Epithelial cell of proximal tubule (primary cell): ENCODE data around the gene NLRC4. TPM values are rescaled to one million over a fixed set of nuclear protein-coding genes. Genes with fewer than 3 reads are reported as not detected.

Experiments used
- DNase-seq: peaks from one replicate; pipeline ENCODE4 v3.0.0-alpha.2; 2011; ENCODE audit warnings: low read depth
- H3K4me3 ChIP-seq: 2 replicates; pipeline ENCODE4 v1.5.1; 2011; ENCODE audit warnings: low read depth, mild to moderate bottlenecking, low read length
- total RNA-seq: library from RNA; depleted of rRNA; stranded (reverse); fragments of >200 nt; gene quantifications from 2 replicates; pipeline ENCODE4 v1.2.3, GENCODE V29; 2015
- TF ChIP-seq, protein P1 (sequence below): conservative IDR thresholded peaks from 2 replicates; pipeline ENCODE4 v1.5.1; 2012; ENCODE audit warnings: low read depth, mild to moderate bottlenecking, low read length

NLRC4 gene
- total RNA-seq, 1 donor from 2014 or later = not detected

DNA sequence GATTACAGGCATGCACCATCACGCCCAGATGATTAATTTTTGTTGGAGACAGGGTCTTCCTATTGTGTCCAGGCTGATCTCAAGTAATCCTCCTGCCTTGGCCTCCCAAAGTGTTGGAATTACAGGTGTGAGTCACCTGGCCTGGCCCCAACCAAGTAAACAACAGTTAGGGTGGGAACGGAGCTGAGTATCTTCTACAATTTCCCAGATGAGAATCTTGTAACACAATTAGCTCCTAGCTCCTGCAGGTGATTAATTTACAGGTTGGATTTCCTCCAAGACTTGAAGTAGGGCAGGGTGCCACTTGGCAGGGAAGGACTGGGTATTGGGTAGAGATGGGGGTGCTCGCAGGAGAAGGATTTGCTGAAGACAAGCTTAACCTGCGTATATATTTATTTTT lies 17.8 kb downstream of the NLRC4 start:
- TF ChIP-seq, protein P1, sequence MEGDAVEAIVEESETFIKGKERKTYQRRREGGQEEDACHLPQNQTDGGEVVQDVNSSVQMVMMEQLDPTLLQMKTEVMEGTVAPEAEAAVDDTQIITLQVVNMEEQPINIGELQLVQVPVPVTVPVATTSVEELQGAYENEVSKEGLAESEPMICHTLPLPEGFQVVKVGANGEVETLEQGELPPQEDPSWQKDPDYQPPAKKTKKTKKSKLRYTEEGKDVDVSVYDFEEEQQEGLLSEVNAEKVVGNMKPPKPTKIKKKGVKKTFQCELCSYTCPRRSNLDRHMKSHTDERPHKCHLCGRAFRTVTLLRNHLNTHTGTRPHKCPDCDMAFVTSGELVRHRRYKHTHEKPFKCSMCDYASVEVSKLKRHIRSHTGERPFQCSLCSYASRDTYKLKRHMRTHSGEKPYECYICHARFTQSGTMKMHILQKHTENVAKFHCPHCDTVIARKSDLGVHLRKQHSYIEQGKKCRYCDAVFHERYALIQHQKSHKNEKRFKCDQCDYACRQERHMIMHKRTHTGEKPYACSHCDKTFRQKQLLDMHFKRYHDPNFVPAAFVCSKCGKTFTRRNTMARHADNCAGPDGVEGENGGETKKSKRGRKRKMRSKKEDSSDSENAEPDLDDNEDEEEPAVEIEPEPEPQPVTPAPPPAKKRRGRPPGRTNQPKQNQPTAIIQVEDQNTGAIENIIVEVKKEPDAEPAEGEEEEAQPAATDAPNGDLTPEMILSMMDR = no peak
- no peak for DNase-seq
- no peak overlapping the region for H3K4me3 ChIP-seq

DNA sequence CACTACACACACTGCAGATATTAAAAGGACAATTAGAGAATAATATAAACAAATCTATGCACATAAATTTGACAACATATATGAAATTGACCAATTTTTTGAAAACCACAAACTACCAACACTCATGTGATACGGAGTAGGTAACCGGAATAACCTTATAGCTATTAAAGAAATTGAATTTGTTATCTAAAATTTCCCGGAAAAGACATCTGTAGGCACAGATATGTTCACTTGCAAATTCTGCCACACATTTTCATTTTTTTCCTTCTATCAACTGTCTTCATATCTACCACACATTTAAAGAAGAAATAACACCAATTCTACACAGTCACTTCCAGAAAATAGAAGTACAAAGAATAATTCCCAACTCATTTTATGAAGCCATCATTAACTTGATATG lies 22.4 kb downstream of the NLRC4 start:
- no peak overlapping the region for H3K4me3 ChIP-seq
- DNase-seq = no peak
- TF ChIP-seq, protein P1 = no peak

DNA sequence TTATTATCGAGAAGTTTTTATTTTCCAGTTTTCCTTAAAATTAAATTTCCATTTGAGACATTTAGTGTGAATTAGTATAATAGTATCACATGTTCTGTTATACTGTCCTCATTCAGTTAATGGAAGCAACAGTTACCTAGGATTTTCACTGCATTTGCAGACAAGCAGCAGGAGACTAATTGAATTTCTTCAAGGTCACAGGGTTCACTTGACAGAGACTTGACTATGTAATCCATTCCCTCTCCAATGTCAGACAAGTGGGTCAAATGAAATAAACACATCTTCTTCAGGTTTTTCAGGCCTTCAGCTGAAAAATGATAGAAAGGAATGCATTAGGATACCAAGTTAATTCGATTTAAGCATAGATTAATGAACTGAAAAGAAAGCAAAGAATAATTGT lies 26.7 kb downstream of the NLRC4 start:
- H3K4me3 ChIP-seq = no peak overlapping the region
- DNase-seq = no peak

DNA sequence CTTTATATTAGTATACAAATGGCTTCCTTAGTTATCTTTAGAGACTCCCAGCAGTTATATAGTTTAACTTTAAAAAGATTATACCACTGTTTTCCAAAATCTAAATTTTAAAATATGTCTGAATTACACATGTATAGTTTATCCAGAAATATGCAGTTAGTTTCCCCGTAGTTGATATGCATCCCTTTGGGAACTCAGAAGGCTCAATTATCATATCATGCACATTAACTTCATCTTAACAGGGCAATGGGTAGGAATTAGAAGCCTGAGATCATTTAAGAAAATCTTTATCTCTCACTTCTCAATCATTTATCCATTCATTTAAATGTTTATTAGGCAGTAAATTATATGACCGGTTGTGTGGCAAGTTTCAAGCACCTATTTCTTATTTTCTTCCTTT lies 27.2 kb downstream of the NLRC4 start:
- TF ChIP-seq, protein P1 = no peak
- no peak overlapping the region for H3K4me3 ChIP-seq
- DNase-seq = no peak

More for the DNA sequence above, 26.7 kb downstream of the NLRC4 start:
- TF ChIP-seq, protein P1 = no peak

DNA sequence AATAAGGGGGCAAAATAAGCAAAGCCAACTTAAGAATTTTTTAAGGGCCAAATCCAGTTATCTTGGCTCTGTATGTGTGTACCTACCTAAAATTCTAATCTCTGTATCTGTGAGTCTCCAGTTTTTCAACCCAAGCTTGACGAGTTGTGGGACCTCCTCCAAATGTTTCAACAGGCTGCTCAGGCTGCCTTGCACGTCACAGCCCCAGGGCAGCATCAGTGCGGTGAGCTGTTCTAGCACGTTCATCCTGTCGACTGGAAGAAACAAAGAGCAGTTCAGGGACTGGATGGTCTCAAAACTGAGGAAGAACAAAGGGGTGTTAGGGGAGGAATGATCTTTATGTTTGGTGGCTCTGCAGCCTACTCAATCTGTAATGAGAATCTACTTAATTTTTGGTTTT lies 29.4 kb downstream of the NLRC4 start:
- no peak overlapping the region for H3K4me3 ChIP-seq
- TF ChIP-seq, protein P1 = no peak
- no peak for DNase-seq

DNA sequence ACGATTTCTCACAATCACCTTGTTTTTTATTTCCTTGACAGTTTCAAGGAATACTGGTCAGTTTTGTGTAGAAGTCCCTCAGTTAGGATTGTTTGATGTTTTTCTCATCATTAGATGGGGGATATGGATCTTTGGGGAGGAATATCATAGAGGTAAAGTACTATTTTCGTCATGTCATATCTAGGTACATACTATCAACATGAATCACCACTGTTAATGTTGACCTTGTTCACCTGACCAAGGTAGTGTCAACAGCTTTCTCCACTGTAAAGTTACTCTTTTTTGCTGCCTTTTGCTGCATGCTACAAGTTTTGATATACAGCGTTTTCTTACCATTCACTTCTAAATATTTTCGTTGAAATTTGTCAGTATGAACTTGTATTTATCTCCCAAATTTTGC lies 32.7 kb downstream of the NLRC4 start:
- DNase-seq = no peak
- TF ChIP-seq, protein P1 = no peak
- no peak overlapping the region for H3K4me3 ChIP-seq

DNA sequence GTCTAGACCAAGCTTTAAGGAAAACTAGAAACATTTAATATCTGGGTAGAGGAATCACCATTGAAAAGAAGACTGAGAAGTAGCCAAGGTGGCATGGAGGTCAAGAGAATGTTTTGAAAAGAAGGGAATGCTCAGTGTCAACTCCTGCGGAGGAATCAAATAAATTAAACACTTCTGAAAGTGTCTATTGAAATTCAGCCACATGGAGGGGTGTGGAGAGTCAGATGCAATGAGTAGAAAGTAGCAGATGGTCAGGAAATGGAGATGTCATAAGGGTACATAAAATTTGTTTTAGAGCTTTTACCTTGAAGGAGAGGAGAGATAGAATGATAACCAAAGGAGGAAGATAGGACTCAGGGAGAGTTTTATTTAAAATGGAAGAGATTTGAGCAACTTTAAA lies 35.1 kb downstream of the NLRC4 start:
- DNase-seq = no peak
- TF ChIP-seq, protein P1 = no peak
- H3K4me3 ChIP-seq = no peak overlapping the region
